GM20000 (cell line): Measurements from ENCODE around the gene TMEM178B.

Experiments used
- DNase-seq: peaks from one replicate; pipeline ENCODE4 v3.0.0; 2012; ENCODE audit warnings: low spot score
- CTCF ChIP-seq: IDR thresholded peaks from 2 replicates; pipeline ENCODE4 v1.5.1; 2012; ENCODE audit warnings: mild to moderate bottlenecking, control low read depth; ENCODE audit errors: extremely low read depth, missing control alignments

The TMEM178B gene

GRCh38 chr7:141178486-141179135 is 104.7 kb downstream of the TMEM178B start:
- DNase-seq = no peak
- TF ChIP-seq CTCF = no peak

- no peak for TF ChIP-seq CTCF
- no peak for DNase-seq
Observed at GRCh38 chr7:141181812-141182211, 107.9 kb downstream of the TMEM178B start.

- no peak for TF ChIP-seq CTCF
- DNase-seq = peak; percentile 31
Observed at GRCh38 chr7:141184532-141185190, 110.8 kb downstream of the TMEM178B start.

- TF ChIP-seq CTCF = no peak
- DNase-seq = no peak
Observed at GRCh38 chr7:141185369-141185967, 111.6 kb downstream of the TMEM178B start.

GRCh38 chr7:141189231-141189630 is 115.4 kb downstream of the TMEM178B start:
- no peak for TF ChIP-seq CTCF

GRCh38 chr7:141190495-141190894 is 116.6 kb downstream of the TMEM178B start:
- TF ChIP-seq CTCF = no peak
- DNase-seq = no peak

More at GRCh38 chr7:141189231-141189630, 115.4 kb downstream of the TMEM178B start:
- DNase-seq = no peak

GRCh38 chr7:141191277-141191676 is 117.4 kb downstream of the TMEM178B start:
- no peak for DNase-seq
- no peak for TF ChIP-seq CTCF
